ENCODE results near the gene WASF2.
A peak's percentile ranks its signal among the peaks of the same experiment; 100 is the strongest.

WASF2 gene

DNA sequence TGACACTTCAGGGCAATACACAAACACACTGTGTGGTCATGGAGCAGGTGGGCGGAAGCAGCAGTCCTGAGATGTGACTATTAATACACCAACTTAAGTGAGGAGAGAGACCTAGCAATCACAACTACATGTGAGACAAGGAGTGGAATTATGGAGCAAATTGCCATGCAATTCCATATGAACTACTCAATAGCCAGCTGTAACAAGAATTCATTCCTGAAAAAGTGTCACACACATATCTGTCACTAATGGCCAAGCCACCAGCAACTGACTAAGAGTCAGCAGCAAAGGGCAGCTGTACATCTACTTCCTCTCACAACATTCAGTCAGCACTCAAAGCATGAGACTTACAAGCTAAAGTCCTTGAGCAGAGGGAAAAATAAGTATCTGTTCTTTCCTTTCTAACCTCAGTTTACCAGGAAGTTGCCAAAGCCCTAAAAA is 51.3 kb downstream of the WASF2 start:
- Histone ChIP-seq H3K27me3 (ENCODE audit: control insufficient read depth in 1 of 2, insufficient read depth in 1 of 2, low read length in 2 of 2) (no peaks in the 10 kb centered on the region), H2BK120ac (ENCODE audit: low read depth, low read length) (no peak overlapping the region), H3K4me1 (ENCODE audit: control insufficient read depth, insufficient read depth, low read depth, low read length) (peaks cover 3% of the 10 kb centered on the region), H3K4me2 (ENCODE audit: low read length, poor library complexity, severe bottlenecking) (no peak overlapping the region), H4K8ac (ENCODE audit: low read length) (no peak overlapping the region), H2BK15ac (ENCODE audit: low read depth, poor library complexity, severe bottlenecking) (no peak overlapping the region), H3K9ac (ENCODE audit: low read length) (no peak overlapping the region), H3K23ac (ENCODE audit: low read length in 2 of 2) (no peak overlapping the region), H3K4me3 (ENCODE audit: insufficient read depth in 1 of 2, low read depth in 1 of 2, low read length in 2 of 2) (no peak overlapping the region), H3K9me3 (ENCODE audit: control insufficient read depth, low read length) (no peaks in the 10 kb centered on the region), H2BK5ac (ENCODE audit: low read depth, low read length, poor library complexity, severe bottlenecking) (no peak overlapping the region), H3K79me1 (replicated peaks; ENCODE audit: low read length, poor library complexity, severe bottlenecking) (peaks cover 31% of the 10 kb centered on the region), H3K14ac (ENCODE audit: low read length in 2 of 2) (no peak overlapping the region), H3K36me3 (ENCODE audit: control insufficient read depth in 1 of 2, insufficient read depth in 2 of 2, low read depth in 1 of 2, low read length in 2 of 2) (peaks cover 7 to 10% of the 10 kb centered on the region in 2 experiments), H2AFZ (ENCODE audit: low read depth, low read length) (no peak overlapping the region), H2AK5ac (ENCODE audit: low read length, severe bottlenecking) (no peak overlapping the region), H3K18ac (ENCODE audit: low read depth in 1 of 2, low read length in 2 of 2) (no peak overlapping the region), H3K4ac (ENCODE audit: low read depth in 1 of 2, low read length in 2 of 2) (no peak overlapping the region), H3K27ac (ENCODE audit: low read length, poor library complexity, severe bottlenecking) (no peak overlapping the region), H2BK12ac (ENCODE audit: low read length in 2 of 2) (no peak overlapping the region), H4K91ac (ENCODE audit: low read length) (no peak overlapping the region)
- 100% methylated on average over 1 of the region's 1 CpG for WGBS
- DNase-seq, result no peak

DNA sequence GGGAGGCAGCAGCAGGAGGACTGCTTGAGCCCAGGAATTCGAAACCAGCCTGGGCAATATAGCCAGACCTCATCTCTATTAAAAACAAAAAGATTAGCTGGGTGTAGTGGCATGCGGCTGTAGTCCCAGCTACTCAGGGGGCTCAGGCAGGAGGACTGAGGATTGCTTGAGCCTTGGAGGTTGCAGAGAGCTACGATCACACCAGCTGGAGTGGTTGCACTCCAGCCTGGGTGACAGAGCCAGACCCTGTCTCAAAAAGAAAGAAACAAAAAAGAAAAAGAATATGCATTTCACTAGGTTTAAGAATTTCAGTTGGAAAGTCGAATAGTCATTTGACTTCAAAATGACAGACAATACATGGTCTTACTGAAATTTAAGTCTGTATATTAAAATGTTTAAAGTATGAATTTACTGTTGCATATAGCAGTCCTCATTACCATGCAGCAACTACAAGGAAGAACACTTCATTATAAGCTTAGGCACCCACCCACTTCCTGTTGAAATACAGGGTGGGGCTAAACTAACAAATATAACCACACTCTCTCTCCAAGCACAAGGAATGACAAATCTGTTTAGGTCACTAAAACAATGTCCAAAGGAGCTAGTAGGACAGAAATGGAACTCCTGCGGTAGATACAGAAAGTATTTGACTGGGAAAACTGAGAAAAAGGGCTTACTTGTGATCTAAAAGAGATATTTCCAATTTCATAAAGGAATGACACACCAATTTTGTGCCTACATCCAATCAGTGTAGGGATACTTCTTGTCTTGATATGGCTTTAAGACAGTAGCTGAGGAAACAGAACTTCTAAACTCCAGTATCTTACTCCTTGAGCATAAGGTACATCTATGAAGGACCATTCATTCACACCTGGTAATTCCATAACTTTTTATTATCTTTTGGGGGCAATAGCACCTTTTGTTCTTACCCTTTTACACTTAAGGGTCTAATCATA is 53.5 kb downstream of the WASF2 start:
- Histone ChIP-seq H3K9me3 (ENCODE audit: control insufficient read depth, low read length) (no peaks in the 10 kb centered on the region), H3K4me3 (ENCODE audit: insufficient read depth in 1 of 2, low read depth in 1 of 2, low read length in 2 of 2) (peak overlapping the region in 1 of 2 experiments; percentile 13), H3K23ac (ENCODE audit: low read length in 2 of 2) (no peak overlapping the region), H3K27me3 (ENCODE audit: control insufficient read depth in 1 of 2, insufficient read depth in 1 of 2, low read length in 2 of 2) (no peaks in the 10 kb centered on the region), H3K79me1 (replicated peaks; ENCODE audit: low read length, poor library complexity, severe bottlenecking) (peaks cover 32% of the 10 kb centered on the region), H3K27ac (ENCODE audit: low read length, poor library complexity, severe bottlenecking) (no peak overlapping the region), H4K8ac (ENCODE audit: low read length) (no peak overlapping the region), H2BK15ac (ENCODE audit: low read depth, poor library complexity, severe bottlenecking) (no peak overlapping the region), H3K14ac (ENCODE audit: low read length in 2 of 2) (no peak overlapping the region), H2BK5ac (ENCODE audit: low read depth, low read length, poor library complexity, severe bottlenecking) (no peak overlapping the region), H2AK5ac (ENCODE audit: low read length, severe bottlenecking) (no peak overlapping the region), H3K18ac (ENCODE audit: low read depth in 1 of 2, low read length in 2 of 2) (no peak overlapping the region), H3K4me2 (ENCODE audit: low read length, poor library complexity, severe bottlenecking) (no peak overlapping the region), H2AFZ (ENCODE audit: low read depth, low read length) (no peak overlapping the region), H2BK12ac (ENCODE audit: low read length in 2 of 2) (no peak overlapping the region), H3K4ac (ENCODE audit: low read depth in 1 of 2, low read length in 2 of 2) (peak overlapping the region in 1 of 2 experiments; percentile 73), H3K4me1 (ENCODE audit: control insufficient read depth, insufficient read depth, low read depth, low read length) (peaks cover 8% of the 10 kb centered on the region), H3K9ac (ENCODE audit: low read length) (peak overlapping the region; percentile 10), H2BK120ac (ENCODE audit: low read depth, low read length) (no peak overlapping the region), H4K91ac (ENCODE audit: low read length) (no peak overlapping the region), H3K36me3 (ENCODE audit: control insufficient read depth in 1 of 2, insufficient read depth in 2 of 2, low read depth in 1 of 2, low read length in 2 of 2) (peaks cover 9 to 10% of the 10 kb centered on the region in 2 experiments)
- WGBS, result 96% methylated on average over 2 of the region's 5 CpGs
- peak; percentile 81 for DNase-seq

DNA sequence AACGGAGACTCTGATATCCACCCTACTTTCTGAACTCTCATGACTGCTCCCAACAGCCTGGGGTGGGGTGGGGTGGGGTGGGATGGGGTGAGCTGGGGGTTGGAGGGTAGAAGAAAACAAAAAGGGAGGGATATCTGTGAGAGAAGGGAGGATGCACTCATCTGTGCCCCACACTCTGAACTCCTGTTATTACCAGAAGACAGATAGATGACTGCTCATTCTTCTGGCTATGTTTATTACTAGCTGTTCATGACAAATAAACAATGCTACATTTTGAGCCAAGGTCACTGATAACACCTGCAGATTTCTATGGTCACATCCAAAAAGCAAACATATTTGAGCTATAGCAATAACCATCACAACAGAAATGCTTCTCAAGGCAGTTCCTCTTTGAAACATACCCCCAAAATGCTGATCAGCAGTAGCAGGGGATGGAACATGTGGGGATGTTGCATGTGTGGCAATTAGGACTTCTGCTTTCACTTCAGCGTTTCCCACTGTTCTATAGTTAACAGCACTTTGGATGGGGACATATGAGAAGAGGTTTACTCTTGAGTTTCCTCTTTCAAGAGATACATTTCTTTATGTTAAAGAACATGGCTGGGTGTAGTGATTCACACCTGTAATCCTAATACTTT is 54.3 kb downstream of the WASF2 start:
- H2BK120ac ChIP-seq (ENCODE audit: low read depth, low read length), result no peak overlapping the region
- H3K18ac ChIP-seq (ENCODE audit: low read depth in 1 of 2, low read length in 2 of 2), result no peak overlapping the region
- no peak overlapping the region for H4K91ac ChIP-seq (ENCODE audit: low read length)
- no peak overlapping the region for H2BK5ac ChIP-seq (ENCODE audit: low read depth, low read length, poor library complexity, severe bottlenecking)
- H2BK15ac ChIP-seq (ENCODE audit: low read depth, poor library complexity, severe bottlenecking), result no peak overlapping the region
- H2AK5ac ChIP-seq (ENCODE audit: low read length, severe bottlenecking), result no peak overlapping the region
- no peak overlapping the region for H4K8ac ChIP-seq (ENCODE audit: low read length)
- no peak overlapping the region for H3K14ac ChIP-seq (ENCODE audit: low read length in 2 of 2)
- no peaks in the 10 kb centered on the region for H3K27me3 ChIP-seq (ENCODE audit: control insufficient read depth in 1 of 2, insufficient read depth in 1 of 2, low read length in 2 of 2)
- H3K9me3 ChIP-seq (ENCODE audit: control insufficient read depth, low read length), result no peaks in the 10 kb centered on the region
- H2BK12ac ChIP-seq (ENCODE audit: low read length in 2 of 2), result no peak overlapping the region
- H3K27ac ChIP-seq (ENCODE audit: low read length, poor library complexity, severe bottlenecking), result no peak overlapping the region
- H3K36me3 ChIP-seq (ENCODE audit: control insufficient read depth in 1 of 2, insufficient read depth in 2 of 2, low read depth in 1 of 2, low read length in 2 of 2), result peaks cover 4 to 9% of the 10 kb centered on the region in 2 experiments
- H3K4me1 ChIP-seq (ENCODE audit: control insufficient read depth, insufficient read depth, low read depth, low read length), result peaks cover 8% of the 10 kb centered on the region
- H2AFZ ChIP-seq (ENCODE audit: low read depth, low read length), result no peak overlapping the region
- WGBS, result no CpG with 5 or more reads among the region's 2 CpGs
- H3K79me1 ChIP-seq (replicated peaks; ENCODE audit: low read length, poor library complexity, severe bottlenecking), result peaks cover 33% of the 10 kb centered on the region
- no peak overlapping the region for H3K9ac ChIP-seq (ENCODE audit: low read length)
- H3K4me2 ChIP-seq (ENCODE audit: low read length, poor library complexity, severe bottlenecking), result no peak overlapping the region
- no peak overlapping the region for H3K4me3 ChIP-seq (ENCODE audit: insufficient read depth in 1 of 2, low read depth in 1 of 2, low read length in 2 of 2)
- DNase-seq, result peak; percentile 57
- H3K23ac ChIP-seq (ENCODE audit: low read length in 2 of 2), result no peak overlapping the region
- H3K4ac ChIP-seq (ENCODE audit: low read depth in 1 of 2, low read length in 2 of 2), result no peak overlapping the region

DNA sequence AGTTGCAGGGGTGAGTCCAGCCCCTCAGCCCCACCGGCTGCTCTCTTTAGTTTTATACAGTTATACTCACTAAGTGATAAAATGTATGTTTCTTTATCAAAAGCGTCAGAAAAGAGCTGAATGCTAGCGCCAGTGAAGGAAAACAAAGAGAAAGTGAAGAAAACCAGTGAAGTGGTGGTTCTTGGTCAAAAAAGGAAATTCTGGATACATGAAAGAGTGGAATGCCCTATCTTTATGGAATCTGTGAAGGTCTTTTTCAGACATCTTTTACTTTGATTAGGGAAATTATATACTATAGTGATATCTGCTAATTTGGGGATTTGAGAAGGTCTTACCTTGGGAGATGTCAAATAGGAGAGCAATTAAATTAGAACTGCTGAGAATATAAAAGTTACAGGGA is 56.3 kb downstream of the WASF2 start:
- peaks cover 9% of the 10 kb centered on the region for H3K4me1 ChIP-seq (ENCODE audit: control insufficient read depth, insufficient read depth, low read depth, low read length)
- H3K27me3 ChIP-seq (ENCODE audit: control insufficient read depth in 1 of 2, insufficient read depth in 1 of 2, low read length in 2 of 2), result no peaks in the 10 kb centered on the region
- DNase-seq, result no peak
- H3K4ac ChIP-seq (ENCODE audit: low read depth in 1 of 2, low read length in 2 of 2), result no peak overlapping the region
- H2BK12ac ChIP-seq (ENCODE audit: low read length in 2 of 2), result no peak overlapping the region
- H3K36me3 ChIP-seq (ENCODE audit: control insufficient read depth in 1 of 2, insufficient read depth in 2 of 2, low read depth in 1 of 2, low read length in 2 of 2), result peaks cover under 1 to 2% of the 10 kb centered on the region in 2 experiments
- peaks cover 29% of the 10 kb centered on the region for H3K79me1 ChIP-seq (replicated peaks; ENCODE audit: low read length, poor library complexity, severe bottlenecking)
- no peak overlapping the region for H3K4me3 ChIP-seq (ENCODE audit: insufficient read depth in 1 of 2, low read depth in 1 of 2, low read length in 2 of 2)
- H2AFZ ChIP-seq (ENCODE audit: low read depth, low read length), result no peak overlapping the region
- no peak overlapping the region for H3K9ac ChIP-seq (ENCODE audit: low read length)
- no peak overlapping the region for H3K4me2 ChIP-seq (ENCODE audit: low read length, poor library complexity, severe bottlenecking)
- no peak overlapping the region for H4K8ac ChIP-seq (ENCODE audit: low read length)
- no peak overlapping the region for H4K91ac ChIP-seq (ENCODE audit: low read length)
- H2AK5ac ChIP-seq (ENCODE audit: low read length, severe bottlenecking), result no peak overlapping the region
- no peak overlapping the region for H3K18ac ChIP-seq (ENCODE audit: low read depth in 1 of 2, low read length in 2 of 2)
- no peak overlapping the region for H2BK120ac ChIP-seq (ENCODE audit: low read depth, low read length)
- H2BK5ac ChIP-seq (ENCODE audit: low read depth, low read length, poor library complexity, severe bottlenecking), result no peak overlapping the region
- H3K23ac ChIP-seq (ENCODE audit: low read length in 2 of 2), result no peak overlapping the region
- H3K14ac ChIP-seq (ENCODE audit: low read length in 2 of 2), result no peak overlapping the region
- H3K27ac ChIP-seq (ENCODE audit: low read length, poor library complexity, severe bottlenecking), result peak overlapping the region; percentile 18
- 100% methylated on average over 2 of the region's 3 CpGs for WGBS
- H2BK15ac ChIP-seq (ENCODE audit: low read depth, poor library complexity, severe bottlenecking), result no peak overlapping the region
- H3K9me3 ChIP-seq (ENCODE audit: control insufficient read depth, low read length), result no peaks in the 10 kb centered on the region

Data from mesenchymal stem cell (in vitro differentiated cells and primary cell).